Stimulated activated naive CD4-positive, alpha-beta T cell (primary cell): ENCODE measurements around the gene PPP2R2B.

ENCODE experiments used
- DNase-seq, 6 experiments: peaks; one replicate each; lab custom pipeline; 2025; lab: John Stamatoyannopoulos, UW

Gene PPP2R2B

GRCh38 chr5:146825033-146825432 lies 53.5 kb downstream of the PPP2R2B start:
- DNase-seq = peak in 1 of 6 experiments; percentile 2

- DNase-seq = no peak
Measured at GRCh38 chr5:146821732-146822131, 56.8 kb downstream of the PPP2R2B start.

- DNase-seq = no peak
Measured at GRCh38 chr5:146820987-146821386, 57.6 kb downstream of the PPP2R2B start.

GRCh38 chr5:146818822-146819221 lies 59.7 kb downstream of the PPP2R2B start:
- no peak for DNase-seq

GRCh38 chr5:146817973-146818372 lies 60.6 kb downstream of the PPP2R2B start:
- no peak for DNase-seq

GRCh38 chr5:146816775-146817387 lies 61.7 kb downstream of the PPP2R2B start:
- DNase-seq = no peak

GRCh38 chr5:146815411-146815810 lies 63.1 kb downstream of the PPP2R2B start:
- no peak for DNase-seq

- no peak for DNase-seq
Measured at GRCh38 chr5:146813346-146814157, 65.0 kb downstream of the PPP2R2B start.

- no peak for DNase-seq
Measured at GRCh38 chr5:146805081-146805480, 73.5 kb downstream of the PPP2R2B start.

GRCh38 chr5:146802945-146803522 lies 75.5 kb downstream of the PPP2R2B start:
- DNase-seq = no peak

- DNase-seq = no peak
Measured at GRCh38 chr5:146799671-146800070, 78.9 kb downstream of the PPP2R2B start.

- DNase-seq = no peak
Measured at GRCh38 chr5:146799231-146799630, 79.3 kb downstream of the PPP2R2B start.

GRCh38 chr5:146797658-146798057 lies 80.9 kb downstream of the PPP2R2B start:
- DNase-seq = no peak

GRCh38 chr5:146796911-146797310 lies 81.6 kb downstream of the PPP2R2B start:
- no peak for DNase-seq

- DNase-seq = no peak
Measured at GRCh38 chr5:146796144-146796543, 82.4 kb downstream of the PPP2R2B start.

- no peak for DNase-seq
Measured at GRCh38 chr5:146794326-146795029, 84.1 kb downstream of the PPP2R2B start.

GRCh38 chr5:146793709-146794108 lies 84.8 kb downstream of the PPP2R2B start:
- no peak for DNase-seq

- no peak for DNase-seq
Measured at GRCh38 chr5:146791471-146791870, 87.1 kb downstream of the PPP2R2B start.

- DNase-seq = no peak
Measured at GRCh38 chr5:146789712-146790653, 88.6 kb downstream of the PPP2R2B start.

GRCh38 chr5:146788898-146789297 lies 89.7 kb downstream of the PPP2R2B start:
- no peak for DNase-seq

- DNase-seq = no peak
Measured at GRCh38 chr5:146785065-146785464, 93.5 kb downstream of the PPP2R2B start.
